Suprapubic skin (tissue), 4 donors: ENCODE measurements around the gene PIEZO1.

Source experiments
- POLR2A ChIP-seq, 2 donors: fragments of 450-650 bp; IDR thresholded peaks; one replicate each; pipeline ENCODE4 v1.6.1; 2017; ENCODE audit warnings: antibody characterized with exemption in 2 of 2, mild to moderate bottlenecking in 2 of 2, moderate library complexity in 2 of 2
- POLR2AphosphoS5 ChIP-seq, 3 donors: sonication (generic); formaldehyde crosslinking; IDR thresholded peaks; one replicate each; pipeline ENCODE4 v1.6.1; 2017; ENCODE audit warnings: antibody characterized with exemption in 3 of 3
- TF ChIP-seq, protein P1 (sequence below), 2 donors: fragments of 200-600 bp in 1 of 2; fragments of 450-650 bp in 1 of 2; sonication (generic) in 1 of 2; IDR thresholded peaks; one replicate each; pipeline ENCODE4 v1.5.1; 2016 to 2019; ENCODE audit warnings: antibody characterized with exemption in 2 of 2, mild to moderate bottlenecking in 1 of 2, moderate library complexity in 1 of 2

DNA sequence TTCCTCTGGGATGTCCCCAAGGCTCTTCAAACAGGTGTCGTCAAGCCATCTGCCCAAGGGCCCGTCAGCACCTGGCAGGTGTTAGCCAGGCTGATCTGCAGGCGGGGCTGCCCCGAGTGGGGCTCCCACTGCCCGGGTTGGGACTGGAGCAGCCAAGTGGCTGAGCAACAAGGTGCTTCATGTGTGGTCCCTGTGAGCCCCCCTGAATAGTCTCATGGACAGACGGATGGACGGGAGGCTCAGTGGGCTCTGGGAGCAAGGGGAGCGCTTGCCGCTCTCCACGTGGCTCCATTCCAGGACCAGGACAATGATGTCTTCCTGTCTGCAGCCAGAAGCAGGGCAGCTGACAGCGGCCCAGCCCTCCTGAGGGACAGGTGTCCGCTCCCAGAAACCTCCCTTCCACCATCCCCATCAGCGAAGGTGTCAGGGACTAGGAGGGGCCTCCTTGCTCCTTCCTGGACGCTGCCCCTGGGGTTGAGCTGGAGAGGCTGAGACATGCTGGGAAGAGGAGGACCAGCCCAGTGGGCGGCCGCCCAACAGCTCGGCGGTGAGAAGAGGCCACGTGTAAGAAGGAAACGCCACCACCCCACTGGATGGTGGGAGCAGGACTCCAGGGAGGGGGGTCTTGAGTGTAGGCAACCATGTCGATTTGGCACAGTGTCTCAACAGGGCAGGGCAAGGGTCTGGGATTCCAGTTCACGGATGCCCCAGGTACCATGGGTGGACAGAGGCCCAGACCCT is 108.3 kb downstream of the PIEZO1 start:
- TF ChIP-seq, protein P1, sequence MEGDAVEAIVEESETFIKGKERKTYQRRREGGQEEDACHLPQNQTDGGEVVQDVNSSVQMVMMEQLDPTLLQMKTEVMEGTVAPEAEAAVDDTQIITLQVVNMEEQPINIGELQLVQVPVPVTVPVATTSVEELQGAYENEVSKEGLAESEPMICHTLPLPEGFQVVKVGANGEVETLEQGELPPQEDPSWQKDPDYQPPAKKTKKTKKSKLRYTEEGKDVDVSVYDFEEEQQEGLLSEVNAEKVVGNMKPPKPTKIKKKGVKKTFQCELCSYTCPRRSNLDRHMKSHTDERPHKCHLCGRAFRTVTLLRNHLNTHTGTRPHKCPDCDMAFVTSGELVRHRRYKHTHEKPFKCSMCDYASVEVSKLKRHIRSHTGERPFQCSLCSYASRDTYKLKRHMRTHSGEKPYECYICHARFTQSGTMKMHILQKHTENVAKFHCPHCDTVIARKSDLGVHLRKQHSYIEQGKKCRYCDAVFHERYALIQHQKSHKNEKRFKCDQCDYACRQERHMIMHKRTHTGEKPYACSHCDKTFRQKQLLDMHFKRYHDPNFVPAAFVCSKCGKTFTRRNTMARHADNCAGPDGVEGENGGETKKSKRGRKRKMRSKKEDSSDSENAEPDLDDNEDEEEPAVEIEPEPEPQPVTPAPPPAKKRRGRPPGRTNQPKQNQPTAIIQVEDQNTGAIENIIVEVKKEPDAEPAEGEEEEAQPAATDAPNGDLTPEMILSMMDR (IDR thresholded peaks at IDR 0.05): no peak
- TF ChIP-seq POLR2A (IDR thresholded peaks at IDR 0.05): no peak
- TF ChIP-seq POLR2AphosphoS5 (IDR thresholded peaks at IDR 0.05): no peak
